HG03097 (cell line): ENCODE data around the gene TPM1.

Experiments used
- ATAC-seq: cut with Tn5 transposase; IDR thresholded peaks from one replicate; pipeline ENCODE4 v1.9.1; 2021; ENCODE audit not compliant: unreplicated experiment, low FRiP score

The TPM1 gene

DNA sequence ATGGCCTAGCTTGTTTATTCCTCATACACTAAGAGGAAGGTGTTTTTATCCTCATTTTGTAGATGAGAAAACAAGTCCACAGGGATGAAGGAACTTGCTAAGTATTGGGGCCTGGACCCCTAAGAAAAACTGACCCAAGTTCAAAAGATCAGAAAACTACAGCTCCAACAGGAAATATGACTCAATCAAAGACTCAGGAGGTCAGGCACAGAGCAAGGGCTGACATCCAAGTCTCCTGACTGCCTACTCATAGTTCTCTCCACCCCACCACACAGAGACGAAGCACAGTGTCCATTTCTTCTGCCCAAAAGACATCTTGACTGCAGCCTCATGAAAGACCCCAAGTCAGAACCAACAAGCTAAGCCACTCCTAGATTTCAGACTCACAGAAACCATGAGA is 26.9 kb upstream of the TPM1 start:
- no peak for ATAC-seq

DNA sequence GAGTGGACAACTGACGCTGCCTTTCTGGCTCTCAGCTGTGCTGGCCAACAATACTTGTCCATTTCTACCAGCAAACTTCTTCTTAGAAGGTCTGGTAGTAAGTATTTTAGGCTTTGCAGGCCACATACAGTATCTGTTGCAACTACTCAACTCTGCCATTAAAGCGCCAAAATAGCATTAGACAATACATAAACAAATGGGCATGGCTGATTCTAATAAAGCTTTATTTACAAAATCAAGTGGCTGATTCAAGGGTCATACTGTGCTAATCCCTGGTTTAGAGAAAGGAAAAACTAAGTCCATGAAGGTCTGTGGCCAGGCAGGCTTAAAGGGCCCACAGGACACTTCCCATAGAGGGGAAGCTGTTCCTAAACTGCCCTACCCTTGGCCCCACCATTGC is 26.3 kb upstream of the TPM1 start:
- no peak for ATAC-seq

DNA sequence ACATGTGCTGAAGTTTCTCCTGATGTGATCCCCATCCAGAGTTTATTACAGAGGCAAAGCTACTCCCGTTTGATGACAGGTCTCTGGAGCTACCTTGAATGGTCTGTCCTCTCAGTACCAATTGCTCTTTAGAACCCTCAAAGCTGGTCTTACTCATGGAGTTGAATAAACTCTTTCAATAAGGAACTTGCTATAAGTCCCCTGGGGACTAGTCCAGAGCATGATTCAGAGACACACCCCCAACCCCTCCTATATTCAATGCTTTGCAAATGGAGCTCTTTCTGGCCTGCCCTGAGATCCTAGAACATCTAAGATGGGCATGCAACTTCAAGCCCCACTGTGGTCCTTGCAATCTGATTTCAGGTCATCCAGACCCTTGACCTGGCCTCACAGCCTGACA is 23.9 kb upstream of the TPM1 start:
- ATAC-seq = no peak

DNA sequence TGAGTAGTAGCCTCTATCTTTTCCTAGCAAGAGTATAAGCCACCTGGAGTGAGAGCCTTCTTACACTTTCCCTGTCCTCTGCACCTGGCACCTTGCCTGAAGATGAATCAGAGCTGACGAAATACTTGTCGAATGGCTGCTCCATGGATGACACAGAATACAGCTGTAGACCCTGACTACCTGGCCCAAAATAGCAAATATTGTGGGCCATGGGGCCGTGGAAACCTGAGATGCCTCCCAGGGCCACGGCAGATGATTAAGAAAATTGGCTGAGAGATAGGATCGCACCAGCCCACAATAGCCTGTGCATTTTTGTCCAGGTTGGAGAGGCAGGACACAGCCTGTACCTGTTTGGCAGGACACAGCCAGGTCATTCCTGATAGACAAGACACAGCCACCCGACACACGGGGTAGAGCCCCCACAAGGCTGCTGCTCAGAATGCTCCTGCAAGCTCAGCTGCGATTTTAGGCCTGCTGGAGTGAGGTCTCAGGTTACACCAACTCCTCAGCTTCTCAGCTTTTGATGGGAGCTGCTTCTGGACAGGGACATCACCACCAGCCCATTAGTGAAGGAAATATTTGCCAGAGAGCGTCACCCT is 22.9 kb upstream of the TPM1 start:
- ATAC-seq = no peak

GRCh38 chr15:63020128-63020527 is 22.4 kb upstream of the TPM1 start:
- ATAC-seq = no peak

DNA sequence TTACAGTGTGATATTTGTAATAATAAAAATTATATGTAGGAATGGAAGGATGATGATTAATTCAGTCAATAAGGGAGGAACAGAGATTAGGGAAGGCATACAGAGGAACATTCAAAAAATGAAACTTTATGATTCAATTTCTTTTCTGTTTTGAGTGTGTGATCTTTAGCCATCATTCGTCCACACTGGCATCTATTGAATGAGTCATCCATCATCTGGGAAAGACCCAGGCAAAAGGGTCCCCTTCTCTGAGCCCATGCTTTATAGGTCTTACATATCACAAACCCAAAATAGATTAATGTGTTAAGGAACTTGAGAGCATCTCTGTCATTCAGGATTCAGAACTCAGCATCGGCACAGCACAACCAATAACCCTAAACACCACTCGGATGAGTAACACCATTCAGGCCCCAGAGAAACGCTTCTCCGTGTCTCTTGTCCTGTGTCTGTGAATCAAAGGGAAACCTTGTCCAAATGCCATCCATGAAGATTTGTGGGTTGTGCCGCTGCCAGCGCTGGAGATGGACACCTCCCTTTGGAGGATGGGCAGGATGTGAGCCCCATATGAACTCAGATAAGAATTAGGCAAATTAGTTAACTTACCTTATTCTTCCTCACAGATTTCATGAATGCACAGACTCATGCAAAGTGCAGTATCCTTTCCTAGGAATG is 21.7 kb upstream of the TPM1 start:
- ATAC-seq = no peak

- no peak for ATAC-seq
Observed at GRCh38 chr15:63022181-63022580, 20.4 kb upstream of the TPM1 start.

GRCh38 chr15:63022663-63023062 is 19.9 kb upstream of the TPM1 start:
- ATAC-seq = no peak

GRCh38 chr15:63023351-63023945 is 19.1 kb upstream of the TPM1 start:
- no peak for ATAC-seq

DNA sequence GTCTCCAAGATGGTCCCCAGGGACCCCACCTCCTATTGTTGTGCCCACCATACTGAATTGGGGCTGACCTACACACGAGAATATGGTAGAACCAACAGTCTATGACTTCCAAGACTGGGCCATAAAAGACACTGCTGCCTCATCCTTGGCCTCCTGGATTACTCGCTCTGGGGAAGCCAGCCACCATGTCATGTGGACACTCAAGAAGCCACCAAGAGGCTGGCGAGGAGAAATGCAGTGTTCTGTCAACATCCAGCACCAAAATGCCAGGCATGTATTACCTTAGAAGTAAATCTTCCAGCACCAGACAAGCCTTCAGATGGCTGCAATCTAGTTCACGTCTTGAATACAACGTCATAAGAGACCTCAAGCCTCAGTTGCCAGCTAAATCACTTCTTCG is 17.1 kb upstream of the TPM1 start:
- no peak for ATAC-seq

GRCh38 chr15:63027646-63028045 is 14.9 kb upstream of the TPM1 start:
- no peak for ATAC-seq

DNA sequence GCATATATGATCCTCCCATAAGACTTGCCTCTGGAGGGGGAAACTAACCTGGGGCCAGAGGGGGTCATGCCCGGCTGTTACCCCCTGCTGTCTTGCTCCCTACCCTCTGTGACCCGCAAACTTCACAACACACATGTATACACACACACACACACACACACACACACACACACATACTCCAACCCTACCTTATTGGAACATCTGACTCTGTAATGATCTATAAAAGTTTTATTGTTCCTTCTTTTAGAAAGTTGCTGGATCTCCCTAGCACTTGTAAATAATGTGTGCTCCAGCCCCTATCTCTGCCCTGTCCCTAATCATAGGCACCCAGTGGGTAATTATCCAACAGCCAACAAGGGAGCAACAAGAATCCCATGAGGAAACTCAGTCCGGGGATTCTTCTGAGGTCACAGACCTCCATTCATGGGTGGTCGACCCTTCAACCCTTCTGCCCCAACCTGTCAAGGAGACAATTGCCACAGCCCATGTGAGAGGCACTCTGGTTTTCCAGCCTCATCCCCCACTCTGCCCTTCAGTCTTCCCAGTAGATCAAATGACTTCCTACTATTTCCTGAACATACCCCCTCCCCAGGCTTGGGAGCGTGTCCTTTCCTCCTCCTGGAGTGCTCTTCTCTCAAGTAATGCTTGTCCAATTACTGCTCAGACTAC is 14.0 kb upstream of the TPM1 start:
- no peak for ATAC-seq

GRCh38 chr15:63029676-63030075 is 12.9 kb upstream of the TPM1 start:
- no peak for ATAC-seq

- ATAC-seq = no peak
Observed at GRCh38 chr15:63030101-63030551, 12.4 kb upstream of the TPM1 start.

DNA sequence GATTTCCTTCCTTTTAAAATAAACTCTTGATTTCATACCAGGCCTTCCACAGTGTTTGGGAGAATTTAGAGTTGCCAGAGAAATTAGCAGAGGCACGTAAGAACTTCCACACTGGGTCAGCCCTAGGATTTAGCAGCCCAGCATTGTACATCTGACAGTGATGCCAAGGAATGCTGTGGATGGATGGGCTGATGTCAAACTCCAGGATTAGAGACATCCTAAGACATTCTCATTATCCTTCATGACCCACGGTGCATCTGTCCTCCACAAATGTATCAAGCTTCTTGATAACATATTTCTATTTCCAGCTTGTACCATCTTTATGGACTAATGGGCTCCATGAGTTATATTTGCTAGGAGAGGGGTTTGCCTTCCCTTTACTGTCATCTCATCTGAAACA is 8.0 kb upstream of the TPM1 start:
- no peak for ATAC-seq

DNA sequence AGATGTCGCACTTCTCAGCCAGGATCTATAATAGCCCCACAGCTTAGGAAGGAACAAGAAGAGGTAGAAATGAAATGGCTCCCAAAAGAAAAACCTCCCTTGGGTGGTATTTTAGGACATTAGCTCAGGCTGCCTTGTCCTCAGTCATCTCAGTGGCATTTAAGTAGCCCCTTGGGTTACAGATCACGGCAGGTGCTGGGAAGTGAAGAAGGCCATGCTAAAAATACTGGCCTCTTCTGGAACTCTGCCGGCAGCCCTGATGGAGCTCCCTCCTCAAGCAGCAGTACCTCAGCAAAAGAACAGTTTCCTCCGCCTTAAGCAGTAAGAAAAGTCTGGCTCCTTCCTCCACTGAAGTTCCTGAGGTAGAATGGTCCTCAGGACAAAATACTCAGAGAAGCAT is 7.3 kb upstream of the TPM1 start:
- no peak for ATAC-seq

DNA sequence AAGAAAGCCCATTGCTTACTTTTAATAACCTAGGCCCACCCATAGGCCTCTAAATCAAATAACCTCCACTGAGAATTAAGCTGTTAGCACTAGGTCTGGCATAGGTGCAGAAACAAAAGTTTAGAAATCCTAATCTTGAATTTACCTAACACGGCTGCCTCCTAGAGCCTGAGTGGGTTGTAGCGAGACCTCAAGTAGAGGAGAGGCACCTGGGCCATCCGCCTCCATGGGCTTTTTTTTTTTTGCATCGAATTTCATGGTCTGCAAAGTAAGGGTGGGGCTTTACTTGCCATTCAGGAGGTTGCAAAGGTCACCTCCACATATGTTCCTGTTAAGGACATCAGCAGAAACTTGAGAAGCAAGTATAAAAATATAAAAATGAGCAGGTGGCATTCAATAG is 6.6 kb upstream of the TPM1 start:
- no peak for ATAC-seq

GRCh38 chr15:63037976-63038720 is 4.4 kb upstream of the TPM1 start:
- no peak for ATAC-seq

DNA sequence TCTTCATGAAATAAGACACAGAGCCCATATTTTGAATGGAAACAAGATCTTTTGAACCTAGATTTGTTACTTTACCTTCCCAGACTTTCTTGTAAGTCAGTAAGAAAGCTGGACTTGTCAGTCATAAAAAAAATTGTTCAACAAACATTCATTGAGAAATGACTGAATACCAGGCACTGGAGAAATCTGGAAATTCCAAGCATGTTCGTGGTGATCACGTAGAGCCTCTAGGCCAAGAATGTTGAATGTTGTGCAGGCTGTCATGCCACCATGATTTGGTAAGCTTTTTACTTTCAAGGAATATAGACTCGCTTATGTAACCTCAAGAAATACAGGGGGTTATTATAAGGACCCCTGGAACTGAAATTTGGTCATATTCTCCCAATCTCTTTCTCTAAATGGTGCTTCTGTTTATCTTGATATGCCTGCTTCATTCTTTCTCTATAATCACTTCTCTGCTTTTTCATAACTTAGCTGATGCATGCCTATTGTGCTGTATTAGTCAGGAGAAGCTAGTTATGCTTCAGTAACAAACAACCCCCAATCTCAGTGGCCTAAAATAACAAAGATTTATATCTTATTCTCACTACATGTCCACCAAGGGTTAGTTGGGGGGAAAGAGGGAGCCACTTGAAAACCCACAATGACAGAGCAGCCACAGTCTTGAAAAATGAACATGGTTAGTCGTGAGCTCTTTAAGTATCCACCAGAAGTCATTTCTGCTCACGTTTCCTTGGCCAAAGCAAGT is 3.4 kb upstream of the TPM1 start:
- ATAC-seq = no peak

- ATAC-seq = no peak
Observed at GRCh38 chr15:63039811-63040210, 2.7 kb upstream of the TPM1 start.
